Inflammatory macrophage treated with lipopolysaccharide for 4 hours (primary cell): ENCODE data around the gene REG1A.

ENCODE experiments used
- DNase-seq: peaks from one replicate; pipeline ENCODE4 v3.0.0-alpha.2; 2020

Gene REG1A

DNA sequence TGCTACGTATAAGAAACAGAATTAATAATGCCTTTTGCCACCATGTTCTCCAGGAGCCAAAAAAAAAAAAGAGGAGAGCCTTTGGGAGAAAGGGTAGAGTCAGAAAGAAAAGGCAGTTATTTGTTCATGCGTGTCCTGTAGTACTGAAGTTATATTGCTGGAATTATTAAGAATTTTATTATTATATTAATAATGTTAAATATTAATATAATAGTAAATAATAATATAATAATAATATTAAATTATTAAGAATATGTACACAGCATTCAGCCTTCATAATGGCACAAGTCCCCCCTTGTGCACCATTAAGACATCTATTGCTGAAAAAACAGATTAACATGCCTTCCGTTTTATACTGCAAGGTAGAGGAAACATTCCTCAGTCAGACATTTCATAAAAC is 8.1 kb downstream of the REG1A start:
- DNase-seq = no peak

DNA sequence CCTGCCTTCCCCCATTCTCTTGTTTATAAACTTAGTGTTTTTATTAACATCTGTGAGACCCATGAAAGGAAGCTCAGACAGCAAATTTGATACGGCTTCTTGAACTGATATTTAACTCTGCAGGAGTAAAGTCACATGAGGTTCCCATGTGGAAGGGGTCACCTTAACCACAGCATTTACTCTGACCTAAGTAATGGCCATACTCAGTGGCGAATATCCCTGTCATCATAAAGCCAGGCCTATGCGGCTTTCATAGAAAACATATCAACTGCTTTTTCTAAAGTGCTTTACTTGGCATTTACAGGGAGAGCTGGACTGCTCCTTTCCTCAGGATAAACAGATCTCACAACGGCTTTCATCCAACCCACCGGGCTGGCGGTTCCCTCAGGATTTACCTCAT is 9.0 kb downstream of the REG1A start:
- DNase-seq = no peak

DNA sequence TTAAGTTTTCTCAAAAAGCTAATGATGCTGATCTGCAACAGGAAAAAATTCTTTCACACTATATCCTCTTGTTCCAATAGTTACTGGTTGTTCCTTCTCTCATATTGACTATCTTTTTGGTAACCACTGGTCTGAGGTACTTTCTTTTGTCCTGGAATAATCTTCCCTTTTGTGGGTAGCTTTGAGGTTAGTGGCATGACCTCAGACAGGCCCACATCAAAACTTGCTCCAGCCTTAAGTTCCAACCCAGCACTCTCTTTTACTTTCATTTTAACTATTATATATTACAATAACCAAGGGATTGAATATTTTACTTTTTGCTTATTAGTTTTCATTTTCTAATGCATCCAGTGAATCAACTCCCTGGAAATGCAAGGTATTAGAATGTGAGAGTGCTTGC is 9.5 kb downstream of the REG1A start:
- DNase-seq = no peak

DNA sequence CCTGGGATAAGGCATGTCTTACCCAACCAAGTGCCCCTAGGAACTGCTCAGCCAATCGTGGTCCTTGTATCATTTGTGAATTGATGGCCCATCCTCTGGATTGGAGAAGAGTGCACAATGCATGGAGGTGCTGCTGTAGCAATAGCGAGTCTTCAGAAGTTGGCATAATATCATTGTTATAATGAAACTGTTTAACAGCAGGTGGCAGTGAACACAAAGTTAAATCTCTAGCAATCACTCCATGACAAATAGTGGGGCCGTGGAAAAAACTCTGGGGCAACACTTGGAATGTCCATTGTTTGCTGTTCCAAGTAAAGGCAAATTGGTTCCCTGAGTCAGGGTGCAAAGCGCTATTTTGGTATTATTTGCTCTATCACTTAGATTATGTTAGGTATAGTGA is 11.4 kb downstream of the REG1A start:
- DNase-seq = no peak

DNA sequence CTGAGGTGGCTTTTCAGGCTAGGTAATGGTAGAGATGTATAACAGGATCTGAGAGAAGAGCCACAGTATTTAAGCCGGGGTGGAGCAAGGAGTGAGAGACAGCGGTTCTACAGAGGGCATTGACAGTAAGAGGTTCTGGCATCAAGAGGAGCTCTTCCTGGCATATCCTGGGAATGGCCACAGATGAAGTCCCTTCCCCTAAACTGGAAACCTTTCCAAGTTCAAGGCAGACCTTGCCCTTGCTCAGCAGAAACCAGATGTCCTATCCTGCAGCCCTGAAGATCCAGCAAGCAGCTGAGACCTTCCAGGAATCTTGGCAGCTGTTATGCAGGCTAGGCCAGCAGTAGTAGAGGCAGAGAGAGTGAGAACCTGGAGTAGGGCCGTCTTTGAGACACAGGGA is 18.1 kb downstream of the REG1A start:
- no peak for DNase-seq

DNA sequence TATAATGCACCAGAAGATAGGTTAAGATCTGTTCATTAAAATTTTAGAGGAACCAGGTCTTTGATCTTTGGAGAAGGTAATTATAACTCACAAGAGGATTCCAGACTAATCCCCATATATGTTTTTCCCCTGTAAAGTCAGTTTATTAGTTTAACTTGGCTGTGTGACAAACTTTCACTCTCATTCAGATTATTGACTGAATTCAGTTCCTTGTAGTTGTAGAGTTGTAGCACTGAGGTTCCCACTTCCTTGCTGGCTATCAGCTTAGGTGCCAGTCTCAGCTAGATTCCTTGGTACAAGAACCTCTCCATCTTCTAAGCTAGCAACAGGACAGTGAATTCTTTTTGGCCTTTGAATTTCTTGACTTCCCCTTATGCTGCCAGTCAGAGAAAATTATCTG is 19.1 kb downstream of the REG1A start:
- DNase-seq = no peak

DNA sequence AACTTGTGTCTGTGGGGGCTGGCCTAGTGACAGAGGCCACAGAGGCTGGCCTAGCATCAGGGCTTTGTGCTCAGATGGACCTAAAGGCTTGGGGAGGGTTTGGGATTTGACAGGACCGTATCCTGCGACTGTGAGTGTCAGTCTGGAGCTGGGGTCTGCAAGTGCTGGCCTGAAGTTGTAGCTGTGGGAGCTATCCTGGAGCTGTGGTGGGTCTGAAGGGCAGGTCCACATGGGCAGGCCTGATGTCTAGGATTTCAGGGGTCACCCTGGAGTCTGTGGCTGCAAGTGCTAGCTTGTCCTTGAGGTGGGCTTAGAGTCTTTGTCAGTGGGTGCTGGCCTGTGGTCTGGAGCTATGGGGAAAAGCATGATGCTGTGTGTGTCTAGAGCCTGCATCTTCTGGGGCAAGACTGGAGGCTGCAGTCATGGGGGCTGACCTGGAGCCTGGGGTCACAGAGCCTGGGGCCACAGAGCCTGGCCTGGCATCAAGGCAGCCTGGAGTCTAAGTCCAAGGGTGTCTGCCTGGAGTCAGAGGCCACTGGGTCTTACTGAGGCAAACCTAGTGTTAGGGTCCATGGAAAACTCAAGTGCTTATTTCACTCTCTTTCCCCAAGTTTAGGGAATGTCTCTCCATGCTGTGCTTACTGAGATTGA is 35.7 kb downstream of the REG1A start:
- no peak for DNase-seq

DNA sequence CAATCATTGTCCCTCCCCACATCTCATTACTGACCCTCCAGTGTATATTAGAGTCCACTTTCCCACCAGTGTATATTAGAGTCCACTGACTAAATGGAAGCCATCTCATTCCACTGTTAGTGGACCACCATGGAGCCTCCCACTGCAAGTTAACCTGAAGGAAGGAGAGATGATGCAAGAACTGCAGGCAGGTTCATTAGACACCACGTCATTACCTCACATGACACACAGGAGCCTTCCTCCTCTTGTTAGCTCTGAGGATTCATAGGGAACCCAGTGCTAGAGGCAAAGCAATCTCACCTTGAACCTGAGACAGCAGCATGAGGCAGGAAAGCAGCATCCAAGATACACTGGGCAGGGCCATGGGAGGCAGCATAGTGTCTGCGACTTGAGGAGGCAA is 38.7 kb downstream of the REG1A start:
- DNase-seq = no peak

DNA sequence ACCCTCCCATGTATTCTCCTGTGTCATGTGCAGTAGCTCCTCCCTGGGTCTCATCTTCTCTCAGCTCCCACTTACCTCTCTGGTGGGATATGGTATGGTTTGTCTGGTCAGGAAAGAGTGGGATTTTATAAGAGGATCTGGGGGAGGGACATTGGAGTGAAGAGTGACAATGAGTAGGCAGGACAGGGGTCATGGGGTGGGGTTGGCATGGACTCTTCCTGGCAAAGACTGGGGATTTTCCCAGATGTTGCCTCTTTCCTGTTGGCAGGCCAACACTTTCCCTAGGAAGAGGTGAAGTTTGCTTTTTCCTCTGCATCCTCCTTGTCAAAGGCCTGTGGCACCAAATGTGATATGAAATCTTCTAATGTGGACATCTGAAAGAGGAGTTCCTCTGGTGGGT is 39.4 kb downstream of the REG1A start, which contains the start of gene REG3A:
TSS of gene REG3A (minus strand) at position 101 of the 400 bp plus-strand sequence. CDS start 348 bp downstream, outside the sequence.
- DNase-seq = no peak

DNA sequence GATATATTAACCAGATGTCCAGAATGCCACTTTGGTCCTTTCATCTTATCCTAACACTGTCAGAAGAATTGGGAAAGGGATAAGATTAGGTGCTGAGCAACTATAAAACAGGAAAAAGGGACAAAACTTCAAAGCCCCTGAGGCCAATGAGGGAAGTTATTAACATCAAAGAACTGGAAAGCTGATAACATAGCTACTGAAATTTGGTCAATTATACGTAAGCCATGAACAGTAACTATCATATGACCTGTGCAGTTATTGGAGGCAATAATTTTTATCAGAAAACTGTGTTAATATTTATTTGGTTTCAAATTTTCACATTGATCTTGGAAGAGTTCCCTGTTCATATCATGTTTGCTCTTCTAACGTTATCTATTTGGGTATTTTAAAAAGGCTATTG is 41.8 kb downstream of the REG1A start:
- no peak for DNase-seq

DNA sequence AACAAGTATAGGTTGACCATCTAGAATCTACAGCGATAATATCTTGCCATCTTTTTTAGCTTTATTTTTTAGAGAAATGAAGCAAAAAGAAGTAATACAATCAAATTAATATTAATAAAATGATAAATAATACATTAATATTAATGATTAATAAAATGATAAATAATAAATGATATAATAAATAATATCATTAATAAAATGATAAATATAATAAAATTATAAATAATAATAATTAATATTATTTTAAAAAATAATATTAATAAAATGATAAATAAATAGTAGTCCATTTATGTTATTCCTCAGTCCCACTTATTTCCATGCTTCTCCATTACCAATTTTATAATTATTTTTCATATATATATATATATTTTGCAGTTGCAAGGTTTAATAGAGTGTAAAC is 42.5 kb downstream of the REG1A start:
- no peak for DNase-seq

DNA sequence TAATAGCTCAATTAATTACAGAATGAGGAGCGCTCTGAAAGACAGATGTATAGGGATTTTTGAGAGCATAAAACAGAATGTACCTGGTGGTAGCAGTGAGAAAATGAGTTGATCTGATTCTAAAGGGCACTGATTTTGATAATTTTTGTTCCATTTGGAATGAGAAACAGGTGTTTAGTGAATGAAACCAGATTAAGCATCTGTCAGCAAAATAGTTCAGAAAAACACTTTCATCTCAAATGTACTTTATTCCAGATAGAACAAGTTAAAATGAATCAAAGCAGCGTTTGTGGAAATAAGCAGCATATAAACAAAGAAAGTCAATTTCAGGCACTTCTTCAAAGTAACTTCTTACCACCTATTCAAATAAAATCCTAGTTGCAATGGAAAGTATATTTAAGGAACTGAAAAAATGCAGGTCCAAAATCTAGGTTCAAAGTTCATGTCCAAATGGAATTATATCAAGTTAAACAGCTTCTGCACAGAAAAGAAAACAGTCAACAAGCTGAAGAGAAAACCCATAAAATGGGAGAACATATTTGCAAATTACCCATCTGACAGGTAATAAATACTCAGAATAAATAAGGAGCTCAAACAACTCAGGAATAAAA is 51.2 kb downstream of the REG1A start:
- no peak for DNase-seq
